Coronary artery (tissue), 2 donors: ENCODE results near the gene PCAT6.
A peak's percentile ranks its signal among the peaks of the same experiment; 100 is the strongest.

ENCODE experiments used
- DNase-seq: peaks from one replicate; pipeline ENCODE4 v3.0.0-alpha.2; 2017; ENCODE audit warnings: low spot score
- H3K27ac ChIP-seq, 2 donors: fragments of 200-600 bp; sonication (generic); one replicate each; pipeline ENCODE4 v1.5.1; 2016 to 2019
- H3K4me3 ChIP-seq: fragments of 200-600 bp; sonication (generic); 2 replicates; pipeline ENCODE4 v1.5.1; 2016; ENCODE audit warnings: mild to moderate bottlenecking, moderate library complexity
- TF ChIP-seq, protein P1 (sequence below): fragments of 200-600 bp; sonication (generic); IDR thresholded peaks from one replicate; pipeline ENCODE4 v1.5.1; 2019; ENCODE audit warnings: antibody characterized with exemption

Gene PCAT6

DNA sequence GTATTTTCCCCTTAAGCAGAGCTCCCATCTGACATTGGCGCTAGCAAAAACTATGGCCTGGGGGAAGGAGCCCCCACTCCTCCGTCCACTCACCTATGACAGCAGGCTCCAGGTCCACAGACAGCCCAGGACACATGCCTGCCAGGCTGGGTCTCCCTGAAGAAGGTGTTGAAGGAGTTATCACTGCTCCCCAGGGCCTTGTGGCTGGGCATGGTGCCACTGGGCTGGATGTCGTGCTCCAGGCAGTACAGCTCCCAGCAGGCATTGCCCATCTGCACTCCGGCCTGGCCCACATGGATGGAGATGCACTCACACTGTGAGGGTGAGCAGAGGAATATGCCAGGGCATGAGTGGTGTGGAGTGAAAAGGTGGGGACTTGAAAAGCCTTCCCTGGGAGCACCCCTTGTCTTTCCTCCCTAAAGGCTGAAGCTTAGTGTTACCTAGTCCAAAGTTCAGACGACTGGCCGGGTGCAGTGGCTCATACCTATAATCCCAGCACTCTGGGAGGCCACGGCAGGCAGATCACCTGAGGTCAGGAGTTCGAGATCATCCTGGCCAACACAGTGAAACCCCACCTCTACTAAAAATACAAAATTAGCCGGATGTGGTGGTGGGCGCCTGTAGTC lies 48.1 kb downstream of the PCAT6 start:
- DNase-seq: no peak
- H3K27ac ChIP-seq: peak overlapping the region in 1 of 2 donors; percentile 70
- no peak overlapping the region for H3K4me3 ChIP-seq
- TF ChIP-seq, protein P1, sequence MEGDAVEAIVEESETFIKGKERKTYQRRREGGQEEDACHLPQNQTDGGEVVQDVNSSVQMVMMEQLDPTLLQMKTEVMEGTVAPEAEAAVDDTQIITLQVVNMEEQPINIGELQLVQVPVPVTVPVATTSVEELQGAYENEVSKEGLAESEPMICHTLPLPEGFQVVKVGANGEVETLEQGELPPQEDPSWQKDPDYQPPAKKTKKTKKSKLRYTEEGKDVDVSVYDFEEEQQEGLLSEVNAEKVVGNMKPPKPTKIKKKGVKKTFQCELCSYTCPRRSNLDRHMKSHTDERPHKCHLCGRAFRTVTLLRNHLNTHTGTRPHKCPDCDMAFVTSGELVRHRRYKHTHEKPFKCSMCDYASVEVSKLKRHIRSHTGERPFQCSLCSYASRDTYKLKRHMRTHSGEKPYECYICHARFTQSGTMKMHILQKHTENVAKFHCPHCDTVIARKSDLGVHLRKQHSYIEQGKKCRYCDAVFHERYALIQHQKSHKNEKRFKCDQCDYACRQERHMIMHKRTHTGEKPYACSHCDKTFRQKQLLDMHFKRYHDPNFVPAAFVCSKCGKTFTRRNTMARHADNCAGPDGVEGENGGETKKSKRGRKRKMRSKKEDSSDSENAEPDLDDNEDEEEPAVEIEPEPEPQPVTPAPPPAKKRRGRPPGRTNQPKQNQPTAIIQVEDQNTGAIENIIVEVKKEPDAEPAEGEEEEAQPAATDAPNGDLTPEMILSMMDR: no peak

DNA sequence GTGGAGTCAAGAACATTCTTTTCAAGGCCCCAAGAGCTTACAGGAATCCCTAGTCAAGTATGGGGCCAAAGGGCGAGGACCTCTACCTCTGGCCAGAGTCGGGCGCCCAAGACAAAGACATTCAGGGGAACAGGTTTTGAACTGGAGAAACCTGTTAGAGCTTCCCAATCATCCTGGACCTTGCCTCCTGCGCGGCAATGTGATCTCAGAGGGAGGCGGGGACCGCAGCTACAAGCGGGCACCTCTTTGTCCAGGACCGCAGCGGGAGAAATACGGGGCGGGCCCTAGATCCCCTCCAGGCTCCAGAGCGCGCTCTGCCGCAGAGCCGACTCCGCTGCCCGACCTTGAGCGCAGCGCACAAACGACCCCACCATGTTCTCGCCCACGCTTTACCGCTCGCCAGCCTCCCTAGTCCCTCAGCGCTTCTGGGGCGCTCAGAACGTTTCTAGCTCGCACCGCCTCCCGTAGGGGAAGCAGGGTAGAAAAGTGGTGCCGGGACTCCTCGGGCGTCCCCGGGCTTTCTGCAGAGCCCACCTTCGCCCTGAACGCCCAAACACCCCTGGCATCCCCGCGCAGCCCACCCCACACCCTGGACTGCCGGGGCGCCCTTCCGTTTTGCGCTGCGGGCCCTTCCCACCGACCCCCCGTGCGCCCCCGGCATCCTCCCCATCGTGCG lies 50.1 kb downstream of the PCAT6 start:
- Histone ChIP-seq H3K4me3 (peak overlapping the region; percentile 89), H3K27ac (peak overlapping the region in 1 of 2 donors; percentile 22)
- DNase-seq: no peak
- TF ChIP-seq, protein P1: no peak
